SU-DHL-6 (cell line): ENCODE measurements around the gene UBE2E2.

Experiments
- EZH2phosphoT487 ChIP-seq: fragments of 200-600 bp; sonication (generic), shearing (Covaris generic); conservative IDR thresholded peaks from 2 replicates; pipeline ENCODE4 v1.6.1; 2018; ENCODE audit warnings: mild to moderate bottlenecking, antibody characterized with exemption, low read length, moderate library complexity, mixed read lengths
- TF ChIP-seq, protein P1 (sequence below): fragments of 200-600 bp; sonication (generic); IDR thresholded peaks from one replicate; pipeline ENCODE4 v1.5.1; 2017; ENCODE audit warnings: antibody characterized with exemption, mild to moderate bottlenecking, low read length, moderate library complexity; ENCODE audit not compliant: insufficient read depth, poor library complexity, severe bottlenecking

DNA sequence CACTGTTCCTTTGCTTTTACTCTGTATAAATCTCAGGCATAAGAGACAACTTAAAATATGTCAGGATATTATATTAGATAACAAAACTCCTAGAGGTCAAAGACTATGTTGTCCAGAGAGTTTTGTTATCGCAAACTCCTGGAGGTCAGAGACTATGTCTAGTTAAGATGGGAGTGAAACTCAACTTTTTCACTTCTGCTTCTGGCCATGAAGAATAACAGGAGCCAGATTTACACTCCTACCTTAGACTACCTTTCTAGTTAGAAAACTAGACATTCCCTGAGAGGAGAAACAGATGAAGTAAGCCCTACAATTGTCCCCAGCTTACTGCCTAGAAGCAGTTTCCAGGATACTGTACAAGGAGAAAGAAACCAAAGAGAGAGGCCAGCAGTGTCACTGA is 347.3 kb downstream of the UBE2E2 start:
- TF ChIP-seq, protein P1, sequence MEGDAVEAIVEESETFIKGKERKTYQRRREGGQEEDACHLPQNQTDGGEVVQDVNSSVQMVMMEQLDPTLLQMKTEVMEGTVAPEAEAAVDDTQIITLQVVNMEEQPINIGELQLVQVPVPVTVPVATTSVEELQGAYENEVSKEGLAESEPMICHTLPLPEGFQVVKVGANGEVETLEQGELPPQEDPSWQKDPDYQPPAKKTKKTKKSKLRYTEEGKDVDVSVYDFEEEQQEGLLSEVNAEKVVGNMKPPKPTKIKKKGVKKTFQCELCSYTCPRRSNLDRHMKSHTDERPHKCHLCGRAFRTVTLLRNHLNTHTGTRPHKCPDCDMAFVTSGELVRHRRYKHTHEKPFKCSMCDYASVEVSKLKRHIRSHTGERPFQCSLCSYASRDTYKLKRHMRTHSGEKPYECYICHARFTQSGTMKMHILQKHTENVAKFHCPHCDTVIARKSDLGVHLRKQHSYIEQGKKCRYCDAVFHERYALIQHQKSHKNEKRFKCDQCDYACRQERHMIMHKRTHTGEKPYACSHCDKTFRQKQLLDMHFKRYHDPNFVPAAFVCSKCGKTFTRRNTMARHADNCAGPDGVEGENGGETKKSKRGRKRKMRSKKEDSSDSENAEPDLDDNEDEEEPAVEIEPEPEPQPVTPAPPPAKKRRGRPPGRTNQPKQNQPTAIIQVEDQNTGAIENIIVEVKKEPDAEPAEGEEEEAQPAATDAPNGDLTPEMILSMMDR = no peak
- TF ChIP-seq EZH2phosphoT487 = no peak
